Right ventricle myocardium inferior (tissue), 1 donor: Measurements from ENCODE around the gene MTCL1. TPM values are rescaled to one million over a fixed set of nuclear protein-coding genes. Genes with fewer than 3 reads are reported as not detected.

ENCODE experiments used
- ATAC-seq: fragments of 200-7000 bp; cut with Tn5 transposase; one replicate; pipeline ENCODE4 v1.9.1; 2020; ENCODE audit warnings: mild to moderate bottlenecking, moderate library complexity
- DNase-seq: peaks from one replicate; pipeline ENCODE4 v3.0.0; 2021; ENCODE audit errors: missing footprints
- intact Hi-C: fragments of 100-400 bp; cut with DNase I; formaldehyde crosslinking; loops from one replicate; pipeline ENCODE4 v1.11.0; 2022
- total RNA-seq: library from RNA; stranded (reverse); fragmentation: NEBNext Ultra II Directional; extraction: Animal tissue kit (Norgen Biotek cat#: 25700); gene quantifications from one replicate; pipeline ENCODE4 v1.2.1, GENCODE V29; 2021
- donor health status: DM: no; HTN: yes; CAD: no; lungs with severe emphysema.

Gene MTCL1
- total RNA-seq, 1 donor from 2014 or later = 7.0 TPM

GRCh38 chr18:8706791-8707555 lies 1.6 kb downstream of the MTCL1 start:
- ATAC-seq (no peak), DNase-seq (peak; percentile 56)
- intact Hi-C loops = loop anchor here (10.0 kb wide), 4 partner anchors 82 to 438 kb away; no protein-coding TSS in a partner anchor

- DNase-seq = no peak
- intact Hi-C loops = loop anchor here (10.0 kb wide), 4 partner anchors 83 to 437 kb away; no protein-coding TSS in a partner anchor
- no peak for ATAC-seq
These were observed 2.4 kb downstream of the MTCL1 start for GRCh38 chr18:8707556-8708300.

- ATAC-seq = no peak
- intact Hi-C loops = loop anchor here (10.0 kb wide), 4 partner anchors 84 to 436 kb away; no protein-coding TSS in a partner anchor
- DNase-seq = no peak
These were observed 3.3 kb downstream of the MTCL1 start for GRCh38 chr18:8708670-8709069.

GRCh38 chr18:8709248-8710059 lies 4.1 kb downstream of the MTCL1 start:
- DNase-seq = no peak
- no peak for ATAC-seq
- intact Hi-C loops = loop anchor here (10.0 kb wide), 4 partner anchors 85 to 435 kb away; no protein-coding TSS in a partner anchor

- ATAC-seq = no peak
- intact Hi-C loops = no loop called here
- DNase-seq = no peak
These were observed 6.4 kb downstream of the MTCL1 start for GRCh38 chr18:8711736-8712135.

- intact Hi-C loops = no loop called here
- ATAC-seq = no peak
- no peak for DNase-seq
These were observed 8.3 kb downstream of the MTCL1 start for GRCh38 chr18:8713691-8714090.

- no peak for DNase-seq
- intact Hi-C loops = no loop called here
- no peak for ATAC-seq
These were observed 10.2 kb downstream of the MTCL1 start for GRCh38 chr18:8715599-8715998.

GRCh38 chr18:8717011-8717770 lies 11.8 kb downstream of the MTCL1 start:
- ATAC-seq (no peak), DNase-seq (no peak)
- intact Hi-C loops = no loop called here

- ATAC-seq (no peak), DNase-seq (no peak)
- intact Hi-C loops = no loop called here
These were observed 13.1 kb downstream of the MTCL1 start for GRCh38 chr18:8718401-8718913.

GRCh38 chr18:8719192-8719591 lies 13.8 kb downstream of the MTCL1 start:
- DNase-seq = no peak
- intact Hi-C loops = no loop called here
- ATAC-seq = no peak

- intact Hi-C loops = no loop called here
- no peak for DNase-seq
- ATAC-seq = no peak
These were observed 14.8 kb downstream of the MTCL1 start for GRCh38 chr18:8720141-8720540.

- DNase-seq = no peak
- ATAC-seq = no peak
- intact Hi-C loops = no loop called here
These were observed 15.8 kb downstream of the MTCL1 start for GRCh38 chr18:8721094-8721669.

- DNase-seq = no peak
- ATAC-seq = no peak
- intact Hi-C loops = no loop called here
These were observed 16.4 kb downstream of the MTCL1 start for GRCh38 chr18:8721716-8722115.

GRCh38 chr18:8722946-8723820 lies 17.8 kb downstream of the MTCL1 start:
- ATAC-seq (no peak), DNase-seq (no peak)
- intact Hi-C loops = no loop called here

GRCh38 chr18:8724452-8724851 lies 19.1 kb downstream of the MTCL1 start:
- ATAC-seq (no peak), DNase-seq (no peak)
- intact Hi-C loops = no loop called here

- intact Hi-C loops = no loop called here
- ATAC-seq (no peak), DNase-seq (no peak)
These were observed 20.9 kb downstream of the MTCL1 start for GRCh38 chr18:8726281-8726680.
